ENCODE data around the gene WIPF2.
"Not testable (repeated sequence)": the region's sequence is repeated elsewhere in the genome, so short reads cannot be mapped to it uniquely, and the experiment has no call there.

Gene WIPF2

GRCh38 chr17:40230670-40231069 is 11.6 kb downstream of the WIPF2 start:
- Histone ChIP-seq H3K4me3 (ENCODE audit: low read depth in 1 of 2, low read length in 2 of 2) (no peak overlapping the region), H3K79me2 (ENCODE audit: insufficient read depth, low read length) (peaks cover 76% of the 10 kb centered on the region), H3K27ac (ENCODE audit: low read length) (no peak overlapping the region), H3K4me1 (ENCODE audit: insufficient read depth, low read length) (no peaks in the 10 kb centered on the region), H3K4me2 (ENCODE audit: insufficient read depth, low read length) (no peak overlapping the region), H3K36me3 (ENCODE audit: insufficient read depth, low read length) (peaks cover 42% of the 10 kb centered on the region), H3K27me3 (ENCODE audit: insufficient read depth, low read length, poor library complexity) (no peaks in the 10 kb centered on the region), H2AFZ (ENCODE audit: low read depth, low read length) (no peak overlapping the region), H4K20me1 (ENCODE audit: insufficient read depth, low read length) (no peaks in the 10 kb centered on the region; the same call in 1 of the 2 replicates), H3K9ac (ENCODE audit: low read depth, low read length) (no peak overlapping the region), H3K9me3 (ENCODE audit: insufficient read depth, low read length, severe bottlenecking) (no peaks in the 10 kb centered on the region)
- TF ChIP-seq, protein P1, sequence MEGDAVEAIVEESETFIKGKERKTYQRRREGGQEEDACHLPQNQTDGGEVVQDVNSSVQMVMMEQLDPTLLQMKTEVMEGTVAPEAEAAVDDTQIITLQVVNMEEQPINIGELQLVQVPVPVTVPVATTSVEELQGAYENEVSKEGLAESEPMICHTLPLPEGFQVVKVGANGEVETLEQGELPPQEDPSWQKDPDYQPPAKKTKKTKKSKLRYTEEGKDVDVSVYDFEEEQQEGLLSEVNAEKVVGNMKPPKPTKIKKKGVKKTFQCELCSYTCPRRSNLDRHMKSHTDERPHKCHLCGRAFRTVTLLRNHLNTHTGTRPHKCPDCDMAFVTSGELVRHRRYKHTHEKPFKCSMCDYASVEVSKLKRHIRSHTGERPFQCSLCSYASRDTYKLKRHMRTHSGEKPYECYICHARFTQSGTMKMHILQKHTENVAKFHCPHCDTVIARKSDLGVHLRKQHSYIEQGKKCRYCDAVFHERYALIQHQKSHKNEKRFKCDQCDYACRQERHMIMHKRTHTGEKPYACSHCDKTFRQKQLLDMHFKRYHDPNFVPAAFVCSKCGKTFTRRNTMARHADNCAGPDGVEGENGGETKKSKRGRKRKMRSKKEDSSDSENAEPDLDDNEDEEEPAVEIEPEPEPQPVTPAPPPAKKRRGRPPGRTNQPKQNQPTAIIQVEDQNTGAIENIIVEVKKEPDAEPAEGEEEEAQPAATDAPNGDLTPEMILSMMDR (IDR thresholded peaks at IDR 0.05; ENCODE audit: borderline replicate concordance, extremely low read depth, low read length, poor library complexity, severe bottlenecking) = no peak
- no peak for TF ChIP-seq EZH2 (IDR thresholded peaks at IDR 0.05; ENCODE audit: borderline replicate concordance, low read depth, low read length, severe bottlenecking)
- ATAC-seq (ENCODE audit: insufficient read depth, low read depth) (no peak), DNase-seq (no peak)

DNA sequence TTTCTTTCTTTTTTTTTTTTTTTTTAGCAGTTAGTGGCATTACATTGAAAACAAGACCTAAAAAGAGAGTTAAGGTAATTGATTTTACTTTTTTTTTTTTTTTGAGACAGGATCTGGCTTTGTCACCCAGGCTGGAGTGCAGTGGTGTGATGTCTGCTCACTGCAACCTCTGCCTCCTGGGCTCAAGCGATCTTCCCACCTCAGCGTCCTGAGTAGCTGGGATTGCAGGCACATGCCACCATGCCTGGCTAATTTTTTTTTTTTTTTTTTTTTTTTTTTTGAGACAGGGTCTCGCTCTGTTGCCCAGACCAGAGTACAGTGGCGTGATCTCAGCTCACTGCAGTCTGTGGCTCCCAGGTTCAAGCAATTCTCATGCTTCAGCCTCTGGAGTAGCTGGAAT is 12.8 kb downstream of the WIPF2 start:
- ATAC-seq (ENCODE audit: insufficient read depth, low read depth); H3K4me2 ChIP-seq (ENCODE audit: insufficient read depth, low read length); H3K27ac ChIP-seq (ENCODE audit: low read length); DNase-seq; H4K20me1 ChIP-seq (ENCODE audit: insufficient read depth, low read length); H3K9ac ChIP-seq (ENCODE audit: low read depth, low read length); H3K4me1 ChIP-seq (ENCODE audit: insufficient read depth, low read length); H2AFZ ChIP-seq (ENCODE audit: low read depth, low read length); H3K27me3 ChIP-seq (ENCODE audit: insufficient read depth, low read length, poor library complexity); H3K4me3 ChIP-seq (ENCODE audit: low read depth in 1 of 2, low read length in 2 of 2); H3K9me3 ChIP-seq (ENCODE audit: insufficient read depth, low read length, severe bottlenecking): not testable (repeated sequence)
- Histone ChIP-seq H3K79me2 (ENCODE audit: insufficient read depth, low read length) (peaks cover 76% of the 10 kb centered on the region), H3K36me3 (ENCODE audit: insufficient read depth, low read length) (peaks cover 41% of the 10 kb centered on the region)

GRCh38 chr17:40241252-40241834 is 22.2 kb downstream of the WIPF2 start:
- TF ChIP-seq, protein P1 (IDR thresholded peaks at IDR 0.05; ENCODE audit: borderline replicate concordance, extremely low read depth, low read length, poor library complexity, severe bottlenecking) = no peak
- no peak for TF ChIP-seq EZH2 (IDR thresholded peaks at IDR 0.05; ENCODE audit: borderline replicate concordance, low read depth, low read length, severe bottlenecking)
- H3K36me3 ChIP-seq (ENCODE audit: insufficient read depth, low read length) = 0 out of 2 replicates have a peak, but pooled peaks cover 4% of the 10 kb centered on the region
- H4K20me1 ChIP-seq (ENCODE audit: insufficient read depth, low read length) = peaks cover 17% of the 10 kb centered on the region; the same call in 1 of the 2 replicates
- ATAC-seq (ENCODE audit: insufficient read depth, low read depth) = no peak
- H3K79me2 ChIP-seq (ENCODE audit: insufficient read depth, low read length) = peaks cover 80% of the 10 kb centered on the region
- no peak overlapping the region for H3K4me2 ChIP-seq (ENCODE audit: insufficient read depth, low read length)
- no peak overlapping the region for H3K27ac ChIP-seq (ENCODE audit: low read length)
- no peaks in the 10 kb centered on the region for H3K27me3 ChIP-seq (ENCODE audit: insufficient read depth, low read length, poor library complexity)
- DNase-seq = no peak
- H3K4me3 ChIP-seq (ENCODE audit: low read depth in 1 of 2, low read length in 2 of 2) = no peak overlapping the region
- no peaks in the 10 kb centered on the region for H3K4me1 ChIP-seq (ENCODE audit: insufficient read depth, low read length)
- H3K9me3 ChIP-seq (ENCODE audit: insufficient read depth, low read length, severe bottlenecking) = no peaks in the 10 kb centered on the region
- H2AFZ ChIP-seq (ENCODE audit: low read depth, low read length) = no peak overlapping the region
- H3K9ac ChIP-seq (ENCODE audit: low read depth, low read length) = no peak overlapping the region

- Histone ChIP-seq H3K9me3 (ENCODE audit: insufficient read depth, low read length, severe bottlenecking) (no peaks in the 10 kb centered on the region), H2AFZ (ENCODE audit: low read depth, low read length) (no peak overlapping the region), H3K4me3 (ENCODE audit: low read depth in 1 of 2, low read length in 2 of 2) (no peak overlapping the region), H3K36me3 (ENCODE audit: insufficient read depth, low read length) (0 out of 2 replicates have a peak, but pooled peaks cover 4% of the 10 kb centered on the region), H3K27me3 (ENCODE audit: insufficient read depth, low read length, poor library complexity) (no peaks in the 10 kb centered on the region), H3K4me1 (ENCODE audit: insufficient read depth, low read length) (no peaks in the 10 kb centered on the region), H3K79me2 (ENCODE audit: insufficient read depth, low read length) (peaks cover 80% of the 10 kb centered on the region), H3K9ac (ENCODE audit: low read depth, low read length) (no peak overlapping the region), H3K4me2 (ENCODE audit: insufficient read depth, low read length) (no peak overlapping the region), H3K27ac (ENCODE audit: low read length) (no peak overlapping the region), H4K20me1 (ENCODE audit: insufficient read depth, low read length) (peaks cover 17% of the 10 kb centered on the region; the same call in 1 of the 2 replicates)
- ATAC-seq (ENCODE audit: insufficient read depth, low read depth) = no peak
- DNase-seq = no peak
- TF ChIP-seq EZH2 (IDR thresholded peaks at IDR 0.05; ENCODE audit: borderline replicate concordance, low read depth, low read length, severe bottlenecking) = no peak
- TF ChIP-seq, protein P1 (IDR thresholded peaks at IDR 0.05; ENCODE audit: borderline replicate concordance, extremely low read depth, low read length, poor library complexity, severe bottlenecking) = no peak
Observed at GRCh38 chr17:40242774-40243173, 23.7 kb downstream of the WIPF2 start.
